NCI-H526 treated with DMSO at 0.1 percent for 48 hours (cell line): ENCODE measurements around the gene CDK10.

Experiments
- DNase-seq: peaks from one replicate; lab custom pipeline; 2025; lab: John Stamatoyannopoulos, UW

The CDK10 gene

DNA sequence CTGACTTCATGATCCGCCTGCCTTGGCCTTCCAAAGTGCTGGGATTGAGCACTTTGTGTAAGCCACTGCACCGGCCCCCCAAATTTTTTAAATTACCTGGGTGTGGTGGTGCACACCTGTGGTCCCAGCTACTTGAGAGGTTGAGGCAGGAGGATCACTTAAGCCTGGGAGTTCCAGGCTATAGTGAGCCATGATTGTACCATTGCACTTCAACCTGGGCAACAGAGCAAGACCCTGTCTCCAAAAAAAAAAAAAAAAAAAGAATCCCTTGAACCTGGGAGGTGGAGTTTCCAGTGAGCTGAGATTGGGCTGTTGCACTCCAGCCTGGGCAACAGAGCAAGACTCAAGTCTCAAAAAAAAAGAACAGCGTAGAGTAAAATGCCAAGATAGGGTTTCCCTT is 50.1 kb downstream of the CDK10 start:
- DNase-seq = no peak

DNA sequence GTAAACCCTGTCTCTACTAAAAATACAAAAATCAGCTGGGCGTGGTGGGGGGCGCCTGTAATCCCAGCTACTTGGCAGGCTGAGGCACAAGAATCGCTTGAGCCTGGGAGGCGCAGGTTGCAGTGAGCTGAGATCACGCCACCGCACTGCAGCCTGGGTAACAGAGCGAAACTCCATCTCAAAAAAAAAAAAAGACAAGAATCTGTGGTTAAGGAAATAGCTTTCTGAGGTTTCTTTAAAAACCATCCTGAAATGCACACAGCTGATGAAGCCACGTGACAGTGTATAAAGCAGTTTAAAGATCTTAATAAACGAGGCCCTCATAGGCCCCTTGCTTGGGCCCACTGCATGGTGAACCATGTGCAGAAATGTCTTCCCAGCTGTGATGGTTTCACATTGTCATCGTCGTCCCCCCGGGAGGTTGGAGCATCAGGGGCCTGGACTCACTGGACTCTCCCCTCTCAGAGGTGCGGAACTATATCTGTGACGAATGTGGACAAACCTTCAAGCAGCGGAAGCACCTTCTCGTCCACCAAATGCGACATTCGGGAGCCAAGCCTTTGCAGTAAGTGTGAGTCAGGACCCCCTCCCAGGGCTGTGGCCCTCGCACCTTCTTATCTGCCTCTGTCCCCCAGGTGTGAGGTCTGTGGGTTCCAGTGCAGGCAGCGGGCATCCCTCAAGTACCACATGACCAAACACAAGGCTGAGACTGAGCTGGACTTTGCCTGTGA is 51.0 kb downstream of the CDK10 start:
- no peak for DNase-seq

DNA sequence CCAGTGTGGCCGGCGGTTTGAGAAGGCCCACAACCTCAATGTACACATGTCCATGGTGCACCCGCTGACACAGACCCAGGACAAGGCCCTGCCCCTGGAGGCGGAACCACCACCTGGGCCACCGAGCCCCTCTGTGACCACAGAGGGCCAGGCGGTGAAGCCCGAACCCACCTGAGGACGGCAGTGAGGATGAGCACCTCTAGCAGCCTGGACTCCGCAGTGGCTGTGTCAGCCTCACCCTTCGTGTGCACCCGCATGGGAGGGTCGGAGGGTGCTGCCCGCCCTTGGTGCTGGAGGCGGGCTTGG is 51.5 kb downstream of the CDK10 start:
- no peak for DNase-seq

DNA sequence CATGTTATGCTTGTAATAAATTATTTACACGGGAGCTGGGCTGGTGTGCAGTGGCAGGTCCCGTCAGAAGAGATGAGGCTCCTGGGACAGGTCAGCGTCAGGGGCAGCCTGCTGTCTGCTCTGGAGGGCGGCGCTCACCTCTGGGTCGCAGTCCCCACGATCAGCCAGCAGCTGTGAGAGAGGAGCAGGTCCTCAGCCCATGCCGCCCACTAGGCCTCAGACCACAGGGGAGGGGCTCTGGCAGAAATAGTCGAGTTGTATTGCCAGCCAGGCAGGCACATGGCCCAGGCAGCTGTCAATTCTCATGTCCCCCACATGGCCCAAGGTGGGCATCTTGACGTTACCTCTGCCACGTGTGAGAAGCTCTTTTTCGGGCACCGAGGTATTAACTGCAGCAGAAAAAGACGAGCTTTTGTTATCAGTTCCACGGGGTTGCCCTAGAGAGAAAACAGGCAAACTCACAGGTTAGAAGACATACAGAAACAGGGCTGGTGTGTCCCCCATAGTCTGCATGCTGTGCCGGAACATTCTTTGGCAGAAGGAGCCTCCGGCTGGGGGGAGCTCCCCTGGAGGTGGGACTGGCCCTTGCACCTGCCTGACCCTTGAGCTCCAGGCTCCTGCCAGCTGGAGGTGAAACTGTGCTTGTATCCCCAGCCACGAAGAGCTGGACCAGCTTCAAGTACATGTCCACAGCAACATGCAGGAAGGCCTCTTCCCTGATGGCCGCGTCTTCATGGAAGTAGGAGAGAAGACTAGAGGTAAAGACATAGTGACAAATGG is 52.2 kb downstream of the CDK10 start:
- no peak for DNase-seq

DNA sequence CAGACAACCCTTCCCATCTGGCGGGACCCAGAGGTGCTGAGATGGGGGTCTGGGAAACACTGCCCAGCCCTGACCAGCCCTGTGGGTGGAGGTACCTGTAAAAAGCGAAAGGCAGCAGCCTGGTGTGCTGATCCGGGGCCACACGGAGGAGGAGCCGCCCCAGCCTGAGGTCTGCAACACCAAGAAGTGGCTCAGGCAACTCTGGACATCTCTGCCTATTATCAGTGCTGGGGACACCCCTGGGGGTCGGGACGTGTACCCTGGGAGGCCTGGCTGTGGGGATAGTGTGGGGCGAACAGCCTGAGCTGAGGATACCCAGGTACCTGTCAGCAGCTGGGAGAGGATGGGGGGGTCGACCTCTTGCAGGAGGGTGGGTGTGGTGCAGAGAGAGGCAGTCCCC is 52.9 kb downstream of the CDK10 start:
- DNase-seq = no peak

DNA sequence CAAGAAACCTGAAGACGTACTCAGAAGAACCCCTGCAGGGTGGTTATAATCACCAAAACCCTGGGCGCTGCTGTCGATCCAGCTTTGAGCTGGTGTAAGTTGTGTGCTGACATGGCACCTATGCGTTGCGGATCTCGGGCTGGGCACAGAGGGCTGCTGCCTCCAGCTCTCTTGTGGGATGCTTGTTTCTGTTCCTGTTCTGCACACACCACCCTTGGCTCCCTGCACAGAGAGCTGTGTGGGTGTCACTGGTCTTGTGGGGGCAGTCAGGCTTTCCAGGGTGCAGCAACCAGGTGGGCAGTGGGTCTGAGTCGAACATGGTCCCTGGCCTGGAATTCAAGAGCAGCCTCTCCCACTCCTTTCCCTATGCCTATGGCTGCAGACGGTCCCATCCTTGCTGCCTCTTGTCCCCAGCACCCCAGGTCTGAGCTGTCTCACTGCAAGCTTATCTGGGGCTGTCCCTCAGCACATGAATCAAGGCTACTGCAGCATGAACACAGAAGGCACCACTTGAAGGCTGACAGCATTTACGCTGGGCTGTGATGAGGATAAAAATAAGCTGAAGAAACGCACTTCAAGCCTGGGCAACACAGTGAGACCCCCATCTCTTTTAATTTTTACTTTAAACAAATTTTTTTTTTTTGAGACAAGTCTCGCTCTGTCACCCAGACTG is 55.0 kb downstream of the CDK10 start:
- DNase-seq = no peak

DNA sequence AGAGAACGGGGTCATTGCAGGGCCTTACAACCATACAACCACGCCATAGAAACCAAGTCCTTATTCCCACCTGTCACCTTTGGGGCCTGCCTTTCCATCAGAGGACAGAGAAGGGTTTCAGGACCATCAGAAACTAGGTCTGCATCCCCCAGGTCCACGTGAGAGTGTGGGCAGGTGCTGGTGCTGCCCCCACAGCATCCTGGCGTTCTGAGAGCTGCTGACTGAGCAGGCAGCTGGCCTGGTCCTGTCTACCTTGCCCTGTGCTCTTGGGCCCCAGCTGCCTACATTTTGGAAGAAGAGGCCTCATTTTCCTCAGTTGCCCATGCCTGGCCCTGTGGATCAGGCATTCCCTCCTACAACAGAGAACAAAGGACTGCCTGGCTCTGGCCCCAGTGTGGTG is 56.5 kb downstream of the CDK10 start:
- DNase-seq = no peak

DNA sequence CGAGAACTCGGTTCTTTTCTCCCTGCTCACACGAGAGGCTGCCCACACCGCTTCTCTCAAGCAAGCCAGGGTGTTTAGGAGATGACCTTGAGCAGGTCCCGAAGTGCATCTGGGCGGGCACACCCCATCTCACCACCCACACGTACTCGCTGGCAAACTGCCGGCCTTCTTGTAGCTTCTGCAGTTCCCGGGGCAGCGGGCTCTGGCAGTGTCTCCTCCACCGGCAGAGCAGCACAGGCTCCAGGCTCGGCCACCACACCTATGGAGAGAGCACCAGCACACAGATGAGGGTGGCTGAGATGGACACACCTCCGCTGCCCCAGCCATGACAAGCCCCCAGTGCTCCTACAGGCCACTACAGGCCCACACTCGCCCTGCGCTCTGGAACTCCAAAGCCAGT is 58.3 kb downstream of the CDK10 start:
- DNase-seq = no peak
